ENCODE data around the gene ZNF195.
"Not testable (repeated sequence)": the region's sequence is repeated elsewhere in the genome, so short reads cannot be mapped to it uniquely, and the experiment has no call there.

The ZNF195 gene

GRCh38 chr11:3423138-3423731, 44.3 kb upstream of the ZNF195 start:
- WGBS: under 1% methylated on average over 38 of the region's 46 CpGs
- H3K27ac ChIP-seq (ENCODE audit: low read length, poor library complexity, severe bottlenecking); H2AK5ac ChIP-seq (ENCODE audit: low read length, severe bottlenecking); H2BK120ac ChIP-seq (ENCODE audit: low read depth, low read length); H3K23ac ChIP-seq (ENCODE audit: low read length in 2 of 2); H2BK15ac ChIP-seq (ENCODE audit: low read depth, poor library complexity, severe bottlenecking); H4K8ac ChIP-seq (ENCODE audit: low read length); H3K4ac ChIP-seq (ENCODE audit: low read depth in 1 of 2, low read length in 2 of 2); H3K9me3 ChIP-seq (ENCODE audit: control insufficient read depth, low read length); H3K36me3 ChIP-seq (ENCODE audit: control insufficient read depth in 1 of 2, insufficient read depth in 2 of 2, low read depth in 1 of 2, low read length in 2 of 2); H3K4me1 ChIP-seq (ENCODE audit: control insufficient read depth, insufficient read depth, low read depth, low read length); H3K79me1 ChIP-seq (replicated peaks; ENCODE audit: low read length, poor library complexity, severe bottlenecking); H2BK5ac ChIP-seq (ENCODE audit: low read depth, low read length, poor library complexity, severe bottlenecking); DNase-seq; H3K27me3 ChIP-seq (ENCODE audit: control insufficient read depth in 1 of 2, insufficient read depth in 1 of 2, low read length in 2 of 2); H4K91ac ChIP-seq (ENCODE audit: low read length); H2BK12ac ChIP-seq (ENCODE audit: low read length in 2 of 2): not testable (repeated sequence)
- peak overlapping the region; percentile 54 for H2AFZ ChIP-seq (ENCODE audit: low read depth, low read length)
- H3K4me2 ChIP-seq (ENCODE audit: low read length, poor library complexity, severe bottlenecking): peak overlapping the region; percentile 60
- H3K14ac ChIP-seq (ENCODE audit: low read length in 2 of 2): peak overlapping the region in 1 of 2 experiments; percentile 71
- H3K9ac ChIP-seq (ENCODE audit: low read length): peak overlapping the region; percentile 83
- H3K4me3 ChIP-seq (ENCODE audit: insufficient read depth in 1 of 2, low read depth in 1 of 2, low read length in 2 of 2): peak overlapping the region; percentile 65 to 76
- H3K18ac ChIP-seq (ENCODE audit: low read depth in 1 of 2, low read length in 2 of 2): peak overlapping the region in 1 of 2 experiments; percentile 19

GRCh38 chr11:3422380-3423137, 43.6 kb upstream of the ZNF195 start:
- H2AK5ac ChIP-seq (ENCODE audit: low read length, severe bottlenecking): not testable (repeated sequence)
- peak overlapping the region; percentile 77 for H4K8ac ChIP-seq (ENCODE audit: low read length)

GRCh38 chr11:3421608-3422379, 42.8 kb upstream of the ZNF195 start:
- H3K4me1 ChIP-seq (ENCODE audit: control insufficient read depth, insufficient read depth, low read depth, low read length); H2BK5ac ChIP-seq (ENCODE audit: low read depth, low read length, poor library complexity, severe bottlenecking); H3K23ac ChIP-seq (ENCODE audit: low read length in 2 of 2); H3K9me3 ChIP-seq (ENCODE audit: control insufficient read depth, low read length); H3K36me3 ChIP-seq (ENCODE audit: control insufficient read depth in 1 of 2, insufficient read depth in 2 of 2, low read depth in 1 of 2, low read length in 2 of 2); H2AK5ac ChIP-seq (ENCODE audit: low read length, severe bottlenecking); H3K27me3 ChIP-seq (ENCODE audit: control insufficient read depth in 1 of 2, insufficient read depth in 1 of 2, low read length in 2 of 2); H4K91ac ChIP-seq (ENCODE audit: low read length); H2BK15ac ChIP-seq (ENCODE audit: low read depth, poor library complexity, severe bottlenecking); H3K18ac ChIP-seq (ENCODE audit: low read depth in 1 of 2, low read length in 2 of 2); H3K79me1 ChIP-seq (replicated peaks; ENCODE audit: low read length, poor library complexity, severe bottlenecking); H3K27ac ChIP-seq (ENCODE audit: low read length, poor library complexity, severe bottlenecking): not testable (repeated sequence)
- peak overlapping the region; percentile 35 for H4K8ac ChIP-seq (ENCODE audit: low read length)
- WGBS: 4% methylated on average over 20 of the region's 42 CpGs
- H2BK12ac ChIP-seq (ENCODE audit: low read length in 2 of 2): peak overlapping the region in 1 of 2 experiments; percentile 63
- H2BK120ac ChIP-seq (ENCODE audit: low read depth, low read length): peak overlapping the region; percentile 52
- peak overlapping the region; percentile 89 for H3K9ac ChIP-seq (ENCODE audit: low read length)
- H2AFZ ChIP-seq (ENCODE audit: low read depth, low read length): peak overlapping the region; percentile 71
- H3K4me2 ChIP-seq (ENCODE audit: low read length, poor library complexity, severe bottlenecking): peak overlapping the region; percentile 98
- H3K14ac ChIP-seq (ENCODE audit: low read length in 2 of 2): peak overlapping the region in 1 of 2 experiments; percentile 0
- peak overlapping the region in 1 of 2 experiments; percentile 69 for H3K4ac ChIP-seq (ENCODE audit: low read depth in 1 of 2, low read length in 2 of 2)
- DNase-seq: peak; percentile 36
- peak overlapping the region; percentile 67 to 78 for H3K4me3 ChIP-seq (ENCODE audit: insufficient read depth in 1 of 2, low read depth in 1 of 2, low read length in 2 of 2)

More at GRCh38 chr11:3422380-3423137, 43.6 kb upstream of the ZNF195 start:
- not testable (repeated sequence) for H3K23ac ChIP-seq (ENCODE audit: low read length in 2 of 2); H3K9me3 ChIP-seq (ENCODE audit: control insufficient read depth, low read length); H3K4ac ChIP-seq (ENCODE audit: low read depth in 1 of 2, low read length in 2 of 2); H3K79me1 ChIP-seq (replicated peaks; ENCODE audit: low read length, poor library complexity, severe bottlenecking); H3K4me1 ChIP-seq (ENCODE audit: control insufficient read depth, insufficient read depth, low read depth, low read length); H3K36me3 ChIP-seq (ENCODE audit: control insufficient read depth in 1 of 2, insufficient read depth in 2 of 2, low read depth in 1 of 2, low read length in 2 of 2); H3K27ac ChIP-seq (ENCODE audit: low read length, poor library complexity, severe bottlenecking); H3K27me3 ChIP-seq (ENCODE audit: control insufficient read depth in 1 of 2, insufficient read depth in 1 of 2, low read length in 2 of 2)
- H2BK120ac ChIP-seq (ENCODE audit: low read depth, low read length): peak overlapping the region; percentile 52
- peak overlapping the region; percentile 67 to 78 for H3K4me3 ChIP-seq (ENCODE audit: insufficient read depth in 1 of 2, low read depth in 1 of 2, low read length in 2 of 2)
- H2BK5ac ChIP-seq (ENCODE audit: low read depth, low read length, poor library complexity, severe bottlenecking): peak overlapping the region; percentile 31
- H2AFZ ChIP-seq (ENCODE audit: low read depth, low read length): peak overlapping the region; percentile 71
- peak overlapping the region; percentile 89 for H3K9ac ChIP-seq (ENCODE audit: low read length)
- peak; percentile 97 for DNase-seq
- H3K18ac ChIP-seq (ENCODE audit: low read depth in 1 of 2, low read length in 2 of 2): peak overlapping the region; percentile 79 to 90
- peak overlapping the region; percentile 98 for H2BK15ac ChIP-seq (ENCODE audit: low read depth, poor library complexity, severe bottlenecking)
- peak overlapping the region in 1 of 2 experiments; percentile 63 for H2BK12ac ChIP-seq (ENCODE audit: low read length in 2 of 2)
- WGBS: under 1% methylated on average over 65 of the region's 66 CpGs
- H3K14ac ChIP-seq (ENCODE audit: low read length in 2 of 2): peak overlapping the region in 1 of 2 experiments; percentile 48
- H4K91ac ChIP-seq (ENCODE audit: low read length): peak overlapping the region; percentile 50
- peak overlapping the region; percentile 98 for H3K4me2 ChIP-seq (ENCODE audit: low read length, poor library complexity, severe bottlenecking)

Measured in mesenchymal stem cell (in vitro differentiated cells and primary cell).